Omental fat pad (tissue), 4 donors: ENCODE data around the gene PEAK3. TPM values are rescaled to one million over a fixed set of nuclear protein-coding genes. Genes with fewer than 3 reads are reported as not detected.

Source experiments
- ATAC-seq: fragments of 150-250 bp; one replicate; pipeline ENCODE4 v1.9.1; 2016; ENCODE audit warnings: mild to moderate bottlenecking, moderate library complexity; ENCODE audit not compliant: low FRiP score
- DNase-seq: peaks from one replicate; pipeline ENCODE4 v3.0.0-alpha.2; 2019; ENCODE audit warnings: low spot score
- CTCF ChIP-seq, 3 donors: fragments of 450-650 bp; IDR thresholded peaks; one replicate each; pipeline ENCODE4 v1.5.1; 2016 to 2017; ENCODE audit warnings: antibody characterized with exemption in 3 of 3, mild to moderate bottlenecking in 3 of 3, moderate library complexity in 2 of 3
- total RNA-seq, 4 donors: library from RNA; depleted of rRNA; stranded (reverse); fragments of >200 nt; gene quantifications; one replicate each; pipeline ENCODE4 v1.1.0, GENCODE V29; 2016

The PEAK3 gene
- total RNA-seq, 4 donors from 2014 or later: 0.09 to 9.1 (median 1.3) TPM

DNA sequence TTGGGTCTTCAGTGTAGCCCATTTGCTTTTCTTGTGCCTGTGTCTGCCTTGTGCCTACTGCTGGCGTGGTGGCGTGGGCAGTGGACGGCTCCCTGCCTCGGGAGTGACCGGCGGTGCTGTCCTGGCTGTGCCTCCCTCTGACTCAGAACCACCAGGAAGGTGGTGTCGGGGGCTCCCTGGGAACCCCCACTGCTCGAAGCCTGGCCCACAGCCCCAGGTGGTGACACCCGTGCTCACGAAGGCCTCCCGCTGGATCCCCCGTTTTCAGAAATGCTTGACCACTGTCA is 37.9 kb downstream of the PEAK3 start:
- no peak for DNase-seq
- no peak for TF ChIP-seq CTCF (IDR thresholded peaks at IDR 0.05)
- no peak for ATAC-seq

- no peak for ATAC-seq
- DNase-seq: no peak
- no peak for TF ChIP-seq CTCF (IDR thresholded peaks at IDR 0.05)
Measured at GRCh38 chr19:2243274-2244124, 38.5 kb downstream of the PEAK3 start.

GRCh38 chr19:2242816-2243215 is 39.2 kb downstream of the PEAK3 start:
- no peak for DNase-seq
- ATAC-seq: no peak
- TF ChIP-seq CTCF (IDR thresholded peaks at IDR 0.05): no peak

- ATAC-seq (no peak), DNase-seq (no peak)
- no peak for TF ChIP-seq CTCF (IDR thresholded peaks at IDR 0.05)
Measured at GRCh38 chr19:2242092-2242537, 39.9 kb downstream of the PEAK3 start.

DNA sequence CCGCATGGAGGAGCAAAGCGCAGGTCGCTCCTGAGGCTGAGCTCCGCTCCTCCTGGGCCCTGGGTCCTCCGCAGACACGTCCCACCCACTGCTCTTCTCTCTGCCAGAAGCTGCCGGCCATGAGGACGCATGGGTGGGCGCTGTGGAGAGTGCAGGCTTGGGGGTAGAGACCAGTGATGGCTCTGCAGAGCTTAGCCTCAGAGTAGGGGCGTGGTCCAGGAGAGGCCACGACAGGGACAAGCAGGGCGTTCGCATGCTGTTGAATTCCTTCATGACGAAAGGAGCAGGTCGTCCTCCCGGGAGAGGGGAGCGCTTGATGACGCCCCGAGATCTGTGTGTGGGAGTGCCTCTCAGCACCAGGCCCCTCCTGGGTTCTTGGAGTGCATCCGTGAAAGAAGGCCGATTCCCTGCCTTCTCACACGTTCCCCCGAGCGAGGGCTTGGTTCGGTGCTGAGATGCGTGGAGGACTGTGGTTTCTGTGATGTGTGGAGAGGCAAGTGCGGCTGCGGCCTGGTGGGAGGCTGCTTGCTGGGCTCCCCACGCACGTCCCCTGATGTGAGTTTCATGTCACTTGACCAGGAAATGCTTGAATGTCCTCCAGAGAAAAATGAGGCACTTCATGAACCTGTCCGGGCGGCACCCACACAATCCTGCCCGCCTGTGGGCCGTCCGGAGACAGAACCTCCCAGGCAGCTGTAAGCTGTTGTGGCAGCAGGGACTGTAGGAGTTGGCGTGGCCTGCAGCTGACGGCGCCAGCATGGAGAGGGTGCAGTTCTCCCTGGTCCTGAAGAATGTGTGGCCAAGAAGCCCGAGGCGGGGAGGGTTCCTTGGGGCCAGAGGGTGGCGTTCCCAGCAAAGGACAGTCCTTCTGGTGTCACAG is 40.9 kb downstream of the PEAK3 start:
- no peak for ATAC-seq
- TF ChIP-seq CTCF (IDR thresholded peaks at IDR 0.05): no peak
- no peak for DNase-seq

DNA sequence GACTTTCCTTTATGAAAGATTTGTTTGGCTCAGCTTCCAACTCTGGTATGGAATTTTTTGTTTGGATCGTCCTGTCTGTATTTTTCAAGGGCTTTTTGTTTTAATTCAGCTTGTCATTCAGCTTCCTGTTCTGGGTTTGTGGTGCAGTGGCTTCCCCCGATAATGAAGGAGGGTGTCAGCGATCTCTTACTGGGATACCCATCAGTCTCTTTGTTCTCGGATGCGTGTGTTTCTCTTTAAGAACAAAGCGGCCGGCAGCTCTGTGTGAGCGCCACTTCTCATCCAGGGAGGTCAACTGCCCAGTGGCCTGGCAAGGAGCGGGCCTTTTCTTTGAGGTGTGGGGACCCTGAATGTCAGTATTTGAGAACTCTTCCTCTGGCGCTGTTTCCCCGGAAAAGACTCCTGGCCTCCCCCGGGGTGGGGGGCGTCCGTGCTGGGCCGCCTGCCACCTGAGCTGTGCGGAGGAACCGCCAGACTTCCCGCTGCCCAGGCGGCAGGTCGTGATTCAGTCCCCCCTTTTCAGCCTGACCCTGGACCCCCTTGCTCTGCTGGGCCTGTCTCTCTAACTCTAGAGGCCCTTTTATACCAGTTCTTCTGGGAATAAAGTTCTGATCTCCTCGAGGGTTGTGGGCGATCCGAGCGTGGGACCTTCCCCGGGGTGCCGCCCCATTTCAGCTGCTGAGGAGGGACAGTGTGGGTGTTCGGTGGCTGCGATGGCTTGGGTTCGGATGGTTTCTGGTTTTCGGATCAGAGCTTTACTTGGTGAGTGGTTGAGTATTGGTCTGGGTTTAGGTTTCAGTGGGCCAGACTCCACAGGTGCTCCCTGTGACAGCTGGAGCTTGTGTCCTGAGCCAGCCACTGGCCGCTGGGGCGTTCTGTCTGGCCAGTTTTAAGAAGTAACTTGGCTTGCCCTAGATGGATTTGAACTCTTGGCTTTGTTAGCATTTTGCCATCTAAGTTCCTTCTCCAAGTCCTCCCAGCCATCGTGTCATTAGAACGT is 41.9 kb downstream of the PEAK3 start:
- TF ChIP-seq CTCF (IDR thresholded peaks at IDR 0.05): no peak
- ATAC-seq (no peak), DNase-seq (no peak)
